ENCODE results near the gene TLX3.
A peak's percentile ranks its signal among the peaks of the same experiment; 100 is the strongest.

TLX3 gene

DNA sequence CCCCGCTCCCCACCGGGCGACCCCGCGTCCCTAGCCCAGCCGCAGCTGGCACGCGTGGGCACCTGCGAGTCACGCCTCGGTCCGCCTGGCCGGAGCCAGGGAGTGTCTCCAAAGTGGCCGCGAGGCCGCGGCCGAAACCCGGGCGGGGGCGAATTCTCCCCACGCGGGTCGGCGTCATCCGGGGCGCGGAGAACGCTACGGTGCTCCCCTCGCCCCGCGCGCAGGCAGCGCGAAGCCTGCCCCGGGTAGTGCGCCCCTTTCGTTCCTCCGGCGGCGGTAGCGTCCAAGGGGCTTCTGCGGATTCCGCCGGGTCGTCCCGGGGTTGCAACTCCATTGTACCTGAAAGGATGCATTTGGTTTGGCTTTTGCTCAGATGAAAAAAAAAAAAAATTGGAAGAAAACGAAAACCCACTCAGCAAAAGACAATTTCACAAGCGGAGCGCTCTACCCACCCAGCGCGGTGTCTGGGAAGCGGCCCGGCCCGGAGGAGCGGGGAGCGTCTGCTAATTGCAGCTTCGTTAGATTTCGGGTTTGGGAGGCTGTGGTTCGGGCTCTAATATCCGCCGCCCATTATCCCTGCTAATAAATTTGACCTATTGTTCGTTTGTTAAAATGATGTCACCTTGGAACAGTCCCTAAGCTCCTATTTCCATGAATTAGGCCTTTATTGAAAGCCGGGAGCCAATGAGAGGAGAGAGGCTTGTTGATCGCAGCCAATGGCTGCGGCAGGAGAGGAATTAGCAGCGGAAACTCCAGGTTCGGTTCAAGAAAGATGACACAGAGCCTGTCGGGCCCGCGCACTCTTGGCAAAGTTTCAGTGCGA, at the start of gene TLX3:
Gene TLX3, plus strand, starts transcription at position 796 of the 823 bp plus-strand sequence. CDS start 118 bp downstream, outside the sequence.
- H3K4me1 ChIP-seq (ENCODE audit: insufficient read depth, low read length) = peaks cover 8% of the 10 kb centered on the region

DNA sequence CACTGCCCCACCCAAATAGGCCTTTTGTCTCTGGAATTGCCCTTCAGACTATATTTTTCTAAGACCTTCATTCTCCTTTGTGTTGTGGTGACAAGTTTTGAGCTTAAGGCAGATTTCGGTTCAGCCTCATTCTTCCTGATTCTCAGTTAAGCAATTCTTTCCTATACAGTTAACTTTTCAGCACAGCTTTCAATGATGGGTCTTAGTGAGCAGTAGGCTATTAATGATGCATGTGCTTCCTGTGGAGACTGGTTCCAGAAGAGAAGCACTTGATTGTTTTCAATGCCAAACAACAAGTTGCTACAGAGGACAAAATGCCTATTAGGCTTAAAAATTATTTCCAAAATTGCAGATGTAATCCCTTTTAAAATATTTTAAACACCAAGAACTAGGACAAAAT, 47.7 kb upstream of the TLX3 start:
- Histone ChIP-seq H3K9ac (ENCODE audit: low read depth, low read length) (no peak overlapping the region), H3K9me3 (ENCODE audit: control insufficient read depth, insufficient read depth, low read length) (no peaks in the 10 kb centered on the region), H3K36me3 (ENCODE audit: insufficient read depth, low read length) (no peaks in the 10 kb centered on the region), H3K4me1 (ENCODE audit: insufficient read depth, low read length) (no peaks in the 10 kb centered on the region)

More for the DNA sequence above, at the start of gene TLX3:
- H3K9ac ChIP-seq (ENCODE audit: low read depth, low read length) = peak within 1 kb of the TSS; percentile 34; the same call in 1 of the 2 replicates
- H3K9me3 ChIP-seq (ENCODE audit: control insufficient read depth, insufficient read depth, low read length) = no peaks in the 10 kb centered on the region
- no peaks in the 10 kb centered on the region for H3K36me3 ChIP-seq (ENCODE audit: insufficient read depth, low read length)

DNA sequence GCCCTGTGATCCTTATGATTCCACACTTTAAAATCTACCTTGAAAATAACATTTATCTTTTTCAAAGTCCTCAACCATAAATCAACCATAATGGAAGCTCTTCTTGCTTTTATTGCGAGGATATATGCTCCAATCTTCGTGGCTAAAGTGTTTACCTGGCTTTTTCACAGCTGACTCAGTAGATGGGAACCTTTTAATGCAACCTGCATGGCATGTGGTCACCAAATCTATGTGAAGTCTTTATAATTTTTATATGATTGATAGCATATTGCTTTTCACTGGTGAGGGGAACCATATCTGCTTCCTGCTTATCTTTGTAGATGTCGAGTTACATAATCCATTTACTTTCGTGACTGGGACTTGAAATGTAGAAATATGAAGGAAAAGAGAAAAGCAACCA, 47.1 kb upstream of the TLX3 start:
- no peaks in the 10 kb centered on the region for H3K9me3 ChIP-seq (ENCODE audit: control insufficient read depth, insufficient read depth, low read length)
- H3K36me3 ChIP-seq (ENCODE audit: insufficient read depth, low read length) = no peaks in the 10 kb centered on the region
- H3K9ac ChIP-seq (ENCODE audit: low read depth, low read length) = no peak overlapping the region
- H3K4me1 ChIP-seq (ENCODE audit: insufficient read depth, low read length) = no peaks in the 10 kb centered on the region

DNA sequence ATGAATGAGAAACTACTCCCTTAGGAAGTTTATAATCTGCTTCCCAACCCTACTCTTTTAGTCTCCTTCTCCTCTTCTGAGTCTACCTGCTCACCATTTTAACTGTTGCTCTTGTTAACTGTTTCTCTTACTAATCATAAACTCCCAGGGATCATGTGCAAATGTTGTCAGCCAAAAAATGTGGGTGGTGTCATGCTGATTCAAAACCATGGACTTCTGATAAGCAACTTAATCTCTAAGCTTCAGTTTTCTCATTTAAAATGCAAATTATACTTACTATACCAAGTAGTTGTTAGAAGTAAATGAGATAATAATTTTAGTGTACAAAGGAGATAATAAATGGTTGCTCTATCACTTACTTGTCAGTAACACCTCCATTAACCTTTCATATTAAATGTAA, 45.9 kb upstream of the TLX3 start:
- Histone ChIP-seq H3K36me3 (ENCODE audit: insufficient read depth, low read length) (no peaks in the 10 kb centered on the region), H3K9me3 (ENCODE audit: control insufficient read depth, insufficient read depth, low read length) (no peaks in the 10 kb centered on the region), H3K9ac (ENCODE audit: low read depth, low read length) (no peak overlapping the region), H3K4me1 (ENCODE audit: insufficient read depth, low read length) (no peaks in the 10 kb centered on the region)

DNA sequence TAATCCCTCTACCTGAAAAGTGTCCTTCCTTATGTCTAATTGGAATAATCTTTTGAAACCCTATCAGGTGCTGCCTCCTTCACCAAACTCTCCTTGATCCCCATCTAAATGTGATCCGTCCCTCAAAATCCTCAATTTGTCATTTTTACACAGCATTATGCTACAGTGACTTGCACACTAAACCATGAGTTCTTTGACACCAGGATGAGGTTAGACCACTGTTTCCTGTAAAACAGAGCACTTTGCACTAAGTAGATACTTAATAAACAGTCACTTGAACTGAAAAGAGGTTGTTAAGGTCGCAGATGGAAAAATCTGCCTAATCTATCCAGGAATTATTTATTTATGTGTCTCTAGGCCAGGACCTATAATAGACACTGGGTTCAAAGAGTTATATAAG, 44.2 kb upstream of the TLX3 start:
- H3K4me1 ChIP-seq (ENCODE audit: insufficient read depth, low read length) = peaks cover 4% of the 10 kb centered on the region; the same call in 1 of the 2 replicates
- no peaks in the 10 kb centered on the region for H3K36me3 ChIP-seq (ENCODE audit: insufficient read depth, low read length)
- H3K9ac ChIP-seq (ENCODE audit: low read depth, low read length) = no peak overlapping the region
- H3K9me3 ChIP-seq (ENCODE audit: control insufficient read depth, insufficient read depth, low read length) = no peaks in the 10 kb centered on the region

DNA sequence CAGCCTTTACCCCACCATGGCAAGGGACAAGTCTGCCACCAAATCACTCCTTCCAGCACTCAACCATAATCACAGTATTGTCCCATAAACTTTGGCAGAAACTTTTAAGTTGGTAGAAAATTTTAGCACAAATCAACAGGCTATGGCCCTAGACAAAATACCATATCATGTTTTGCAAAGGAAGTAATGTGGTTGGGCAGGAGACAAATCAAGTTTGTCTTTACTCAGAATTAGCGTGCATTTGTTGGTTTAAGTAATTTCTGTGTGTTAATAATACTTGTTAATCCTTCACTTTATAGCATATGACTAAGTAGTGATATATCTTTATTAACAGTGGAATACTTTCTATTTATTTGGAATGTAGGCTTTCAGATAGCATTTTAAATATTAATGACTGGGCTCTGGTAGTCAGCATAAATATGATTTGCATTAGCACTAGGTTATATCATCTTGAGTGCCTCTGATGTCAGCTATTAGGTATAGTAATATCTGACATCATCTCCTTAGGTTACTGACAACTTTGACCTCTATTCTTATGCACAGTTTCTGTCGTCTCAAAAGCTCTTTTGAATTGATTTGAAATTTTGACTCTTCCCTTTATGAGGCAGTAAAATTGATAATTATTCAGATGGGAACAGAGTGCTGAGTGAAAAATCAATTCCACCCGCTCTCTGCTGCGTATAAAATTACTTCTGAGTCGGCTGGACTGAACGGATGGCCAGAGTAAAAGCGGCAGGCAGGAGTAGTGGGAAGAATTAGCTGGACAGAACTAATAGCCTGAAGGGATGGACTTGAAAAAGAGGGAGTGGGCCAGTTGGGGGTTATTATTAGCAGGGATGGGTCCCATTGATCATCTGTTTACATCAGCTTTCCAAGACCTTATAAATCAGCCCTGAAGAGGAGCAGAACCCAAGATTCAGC, 40.1 kb upstream of the TLX3 start:
- H3K4me1 ChIP-seq (ENCODE audit: insufficient read depth, low read length) = peaks cover 5% of the 10 kb centered on the region; the same call in 1 of the 2 replicates
- no peaks in the 10 kb centered on the region for H3K9me3 ChIP-seq (ENCODE audit: control insufficient read depth, insufficient read depth, low read length)
- no peaks in the 10 kb centered on the region for H3K36me3 ChIP-seq (ENCODE audit: insufficient read depth, low read length)
- no peak overlapping the region for H3K9ac ChIP-seq (ENCODE audit: low read depth, low read length)

DNA sequence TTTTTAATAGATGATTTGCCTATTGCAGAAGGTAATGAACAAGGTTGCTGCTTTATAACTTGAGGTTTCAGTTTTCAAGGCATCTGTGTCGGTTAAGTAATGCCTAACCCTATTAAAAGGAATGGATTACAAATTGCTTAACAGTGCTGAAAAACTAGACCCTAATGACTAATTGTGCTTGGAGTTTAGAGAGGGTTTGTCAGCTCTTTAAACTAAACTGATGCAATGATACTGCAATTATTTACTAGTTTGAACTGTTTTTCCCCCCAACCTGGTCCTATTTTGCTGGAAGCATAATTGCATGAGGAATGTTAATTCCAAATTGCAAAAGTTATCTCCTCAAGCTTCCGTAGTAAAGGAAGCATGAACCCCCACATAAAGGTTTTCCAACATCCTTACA, 39.3 kb upstream of the TLX3 start:
- H3K9ac ChIP-seq (ENCODE audit: low read depth, low read length) = no peak overlapping the region
- no peaks in the 10 kb centered on the region for H3K9me3 ChIP-seq (ENCODE audit: control insufficient read depth, insufficient read depth, low read length)
- H3K36me3 ChIP-seq (ENCODE audit: insufficient read depth, low read length) = no peaks in the 10 kb centered on the region
- H3K4me1 ChIP-seq (ENCODE audit: insufficient read depth, low read length) = peaks cover 5% of the 10 kb centered on the region; the same call in 1 of the 2 replicates

DNA sequence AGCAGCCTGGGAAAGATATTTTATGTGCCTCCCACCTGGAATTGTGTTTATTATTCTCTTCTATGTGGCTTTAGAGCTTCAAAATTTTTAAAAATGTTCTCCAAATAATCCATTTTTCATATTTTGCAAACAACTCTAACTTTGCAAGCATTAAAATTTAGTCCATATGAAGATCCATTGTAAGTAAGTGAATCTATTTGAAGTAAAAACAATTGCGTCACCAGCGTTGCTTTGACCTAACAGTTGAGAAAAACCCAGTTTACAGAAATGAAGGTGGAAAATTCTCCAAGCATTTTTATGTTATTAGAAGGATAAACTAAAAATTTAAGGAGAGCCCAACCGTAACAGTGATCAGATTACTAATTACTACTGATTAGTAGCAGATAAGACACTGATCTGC, 38.9 kb upstream of the TLX3 start:
- Histone ChIP-seq H3K9ac (ENCODE audit: low read depth, low read length) (no peak overlapping the region), H3K4me1 (ENCODE audit: insufficient read depth, low read length) (peaks cover 5% of the 10 kb centered on the region; the same call in 1 of the 2 replicates), H3K9me3 (ENCODE audit: control insufficient read depth, insufficient read depth, low read length) (no peaks in the 10 kb centered on the region), H3K36me3 (ENCODE audit: insufficient read depth, low read length) (no peaks in the 10 kb centered on the region)

DNA sequence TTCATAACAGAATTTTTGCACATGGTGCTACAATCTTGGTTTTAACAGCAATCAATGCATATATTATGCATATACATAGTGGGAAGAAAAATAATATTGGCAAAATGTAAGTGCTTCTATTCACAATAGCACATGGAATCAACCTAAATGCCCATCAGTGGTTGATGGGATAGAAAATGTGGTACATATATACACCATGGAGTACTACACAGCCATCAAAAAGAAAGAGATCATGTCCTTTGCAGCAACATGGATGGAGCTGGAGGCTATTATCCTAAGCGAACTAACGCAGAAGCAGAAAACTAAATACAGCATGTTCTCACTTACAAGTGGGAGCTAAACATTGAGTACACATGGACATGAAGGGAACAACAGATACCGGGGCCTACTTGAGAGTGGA, 37.2 kb upstream of the TLX3 start:
- Histone ChIP-seq H3K9ac (ENCODE audit: low read depth, low read length) (no peak overlapping the region), H3K4me1 (ENCODE audit: insufficient read depth, low read length) (peaks cover 5% of the 10 kb centered on the region; the same call in 1 of the 2 replicates), H3K9me3 (ENCODE audit: control insufficient read depth, insufficient read depth, low read length) (no peaks in the 10 kb centered on the region), H3K36me3 (ENCODE audit: insufficient read depth, low read length) (no peaks in the 10 kb centered on the region)

DNA sequence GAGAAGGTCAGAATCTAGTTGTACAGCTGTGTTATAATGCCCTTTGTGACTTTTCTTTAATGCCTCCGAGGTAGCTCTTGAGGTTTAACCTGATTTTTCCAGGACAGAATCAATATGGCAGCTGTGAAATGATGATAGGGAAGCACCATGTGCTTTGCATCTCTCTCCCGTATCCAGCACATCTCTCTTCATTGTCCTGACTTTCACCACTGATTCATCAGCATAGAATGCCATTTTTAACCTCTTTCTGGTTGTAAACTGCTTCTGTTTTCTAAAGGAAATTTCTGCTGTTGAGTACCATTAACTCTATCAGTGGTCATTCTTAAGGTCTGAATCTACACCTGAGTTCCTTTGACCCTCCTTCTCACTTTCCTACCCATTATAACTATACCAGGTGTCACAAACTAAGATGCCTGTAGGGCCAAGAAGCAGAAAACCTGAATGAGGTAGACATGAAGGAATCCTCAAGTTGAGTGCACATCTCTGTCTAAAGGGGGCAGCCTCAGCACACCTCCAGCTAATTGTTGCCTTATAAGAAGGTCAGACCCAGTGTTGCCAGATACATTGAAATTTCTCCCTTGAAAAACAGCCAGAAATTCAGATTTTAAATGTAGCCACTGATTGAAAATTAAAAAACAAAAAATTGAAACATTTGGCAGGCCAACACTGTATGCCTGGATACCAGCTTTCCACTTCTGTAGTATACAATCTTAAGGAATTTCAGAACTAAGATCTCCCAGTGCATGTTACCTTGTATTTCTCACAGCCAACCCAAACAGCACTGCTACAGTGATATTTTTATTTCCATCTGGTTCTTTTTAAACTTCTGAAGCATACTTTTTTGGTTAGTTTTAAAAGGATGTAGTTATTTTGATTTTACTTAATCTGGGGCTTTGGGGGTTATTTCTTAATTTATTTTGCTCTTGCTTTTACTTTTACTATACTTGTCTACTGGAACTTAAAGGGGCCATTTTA, 35.8 kb upstream of the TLX3 start:
- Histone ChIP-seq H3K36me3 (ENCODE audit: insufficient read depth, low read length) (no peaks in the 10 kb centered on the region), H3K9ac (ENCODE audit: low read depth, low read length) (no peak overlapping the region), H3K4me1 (ENCODE audit: insufficient read depth, low read length) (peaks cover 5% of the 10 kb centered on the region; the same call in 1 of the 2 replicates), H3K9me3 (ENCODE audit: control insufficient read depth, insufficient read depth, low read length) (no peaks in the 10 kb centered on the region)

DNA sequence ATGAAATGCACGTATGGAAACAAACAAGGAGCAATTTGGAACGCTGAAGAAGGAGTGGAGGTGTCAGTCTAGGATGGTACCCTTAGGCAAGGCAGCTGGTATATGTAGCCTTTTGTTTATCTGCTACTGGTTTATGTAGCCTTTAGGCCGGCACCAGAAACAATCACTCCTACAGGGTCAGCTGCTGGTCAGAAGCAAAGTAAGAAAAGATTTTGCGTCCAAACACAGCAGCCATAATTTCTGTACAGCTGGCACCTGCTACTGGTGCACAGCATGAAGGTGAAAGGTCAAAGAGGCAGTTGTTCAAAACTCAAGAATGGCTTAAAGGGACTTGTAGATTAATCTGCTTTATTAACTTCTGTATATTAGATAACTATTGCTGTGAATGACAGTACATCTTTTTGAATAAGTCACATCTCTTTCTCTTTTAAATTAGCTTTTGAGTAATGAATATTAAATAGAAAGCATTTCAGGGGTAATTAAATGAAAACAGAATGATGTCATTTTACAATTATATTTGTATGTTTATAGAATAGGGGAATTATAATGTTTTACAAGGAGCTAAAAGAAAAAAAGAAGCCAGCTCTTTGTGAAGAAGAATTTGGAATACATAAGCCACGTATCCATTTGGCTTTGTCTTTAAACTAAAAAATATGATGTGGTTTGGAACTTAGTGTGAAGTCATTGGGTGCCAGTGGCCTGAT, 33.1 kb upstream of the TLX3 start:
- no peak overlapping the region for H3K9ac ChIP-seq (ENCODE audit: low read depth, low read length)
- no peaks in the 10 kb centered on the region for H3K9me3 ChIP-seq (ENCODE audit: control insufficient read depth, insufficient read depth, low read length)
- H3K4me1 ChIP-seq (ENCODE audit: insufficient read depth, low read length) = no peaks in the 10 kb centered on the region
- H3K36me3 ChIP-seq (ENCODE audit: insufficient read depth, low read length) = no peaks in the 10 kb centered on the region

DNA sequence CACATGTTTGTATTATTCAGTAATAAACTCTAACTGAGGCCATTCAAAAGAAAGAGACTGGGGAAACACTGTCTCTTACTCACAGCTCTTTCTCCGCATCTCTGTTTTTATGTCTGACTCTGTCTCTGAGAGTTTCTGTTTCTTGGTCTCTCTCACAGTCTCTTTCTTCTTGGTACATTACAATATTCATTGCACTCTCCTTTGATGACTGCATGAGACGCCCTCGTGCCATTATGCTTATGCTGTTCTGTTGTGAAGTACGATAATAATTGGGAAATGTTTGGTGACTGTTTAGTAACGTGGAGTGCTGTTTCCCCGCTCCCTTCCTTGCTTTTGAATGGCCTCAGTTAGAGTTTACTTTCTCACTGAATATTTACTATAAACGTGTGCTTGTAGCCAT, 25.3 kb upstream of the TLX3 start:
- no peaks in the 10 kb centered on the region for H3K9me3 ChIP-seq (ENCODE audit: control insufficient read depth, insufficient read depth, low read length)
- no peaks in the 10 kb centered on the region for H3K36me3 ChIP-seq (ENCODE audit: insufficient read depth, low read length)
- H3K4me1 ChIP-seq (ENCODE audit: insufficient read depth, low read length) = no peaks in the 10 kb centered on the region
- H3K9ac ChIP-seq (ENCODE audit: low read depth, low read length) = no peak overlapping the region

DNA sequence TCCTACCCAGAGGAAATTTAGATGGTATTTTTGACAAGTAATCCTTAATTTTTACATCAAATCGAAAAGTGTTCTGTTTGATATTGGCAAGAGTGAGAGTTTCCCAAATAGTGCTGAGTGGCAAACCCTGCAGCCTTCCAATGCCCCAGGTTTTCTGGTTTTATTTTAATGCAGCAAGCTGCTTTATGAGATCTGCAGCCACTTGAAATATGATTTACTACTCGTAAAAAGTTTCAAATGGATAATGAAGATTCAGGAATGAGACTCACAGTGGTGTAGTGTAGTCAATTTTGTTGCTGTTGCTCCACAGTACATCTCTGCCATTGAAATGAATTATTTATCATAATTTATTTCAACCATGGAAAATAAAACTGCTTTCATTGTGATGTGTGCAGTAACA, 23.6 kb upstream of the TLX3 start:
- Histone ChIP-seq H3K9me3 (ENCODE audit: control insufficient read depth, insufficient read depth, low read length) (no peaks in the 10 kb centered on the region), H3K36me3 (ENCODE audit: insufficient read depth, low read length) (no peaks in the 10 kb centered on the region), H3K4me1 (ENCODE audit: insufficient read depth, low read length) (no peaks in the 10 kb centered on the region), H3K9ac (ENCODE audit: low read depth, low read length) (no peak overlapping the region)

All from ES-I3 (cell line).